Gastroesophageal sphincter (tissue), 4 donors: ENCODE results near the gene CSF2. TPM values are rescaled to one million over a fixed set of nuclear protein-coding genes. Genes with fewer than 3 reads are reported as not detected.

Experiments used
- ATAC-seq: fragments of 150-250 bp; one replicate; pipeline ENCODE4 v1.9.1; 2016; ENCODE audit warnings: mild to moderate bottlenecking, moderate library complexity
- H3K27ac ChIP-seq, 4 donors: fragments of 200-600 bp; sonication (generic) in 3 of 4; 1 replicate in 3 of 4; 2 replicates in 1 of 4; pipeline ENCODE4 v1.5.1; 2016 to 2019
- H3K27me3 ChIP-seq: fragments of 200-600 bp; sonication (generic); one replicate; pipeline ENCODE4 v1.5.1; 2019
- H3K36me3 ChIP-seq, 2 donors: fragments of 200-600 bp; sonication (generic); one replicate each; pipeline ENCODE4 v1.5.1; 2019; ENCODE audit warnings: control low read depth in 1 of 2
- H3K4me1 ChIP-seq, 3 donors: fragments of 200-600 bp; sonication (generic); 1 replicate in 2 of 3; 2 replicates in 1 of 3; pipeline ENCODE4 v1.5.1; 2016 to 2019; ENCODE audit warnings: control low read depth in 2 of 3
- H3K4me3 ChIP-seq, 2 donors: fragments of 200-600 bp; sonication (generic); one replicate each; pipeline ENCODE4 v1.5.1; 2019; ENCODE audit warnings: mild to moderate bottlenecking in 1 of 2, moderate library complexity in 1 of 2
- H3K9me3 ChIP-seq, 3 donors: fragments of 200-600 bp; sonication (generic); one replicate each; pipeline ENCODE4 v1.5.1; 2017 to 2019; ENCODE audit warnings: control low read depth in 2 of 3
- CTCF ChIP-seq, 4 experiments: fragments of 200-600 bp in 2 of 4; fragments of 450-650 bp in 2 of 4; sonication (generic) in 1 of 4; IDR thresholded peaks; one replicate each; pipeline ENCODE4 v1.5.1; 2017 to 2019; ENCODE audit warnings: antibody characterized with exemption in 4 of 4, mild to moderate bottlenecking in 2 of 4, moderate library complexity in 2 of 4
- EP300 ChIP-seq: sonication (generic); formaldehyde crosslinking; IDR thresholded peaks from one replicate; pipeline ENCODE4 v1.6.1; 2017; ENCODE audit warnings: antibody characterized with exemption, mild to moderate bottlenecking
- POLR2A ChIP-seq, 2 donors: fragments of 450-650 bp; IDR thresholded peaks; one replicate each; pipeline ENCODE4 v1.6.1; 2017; ENCODE audit warnings: antibody characterized with exemption in 2 of 2, mild to moderate bottlenecking in 2 of 2, moderate library complexity in 1 of 2
- POLR2AphosphoS5 ChIP-seq: sonication (generic); formaldehyde crosslinking; IDR thresholded peaks from one replicate; pipeline ENCODE4 v1.6.1; 2017; ENCODE audit warnings: antibody characterized with exemption
- WGBS, 2 donors: methylation state at CpG; one replicate each; pipeline ENCODE4 v1.1.5; 2018; ENCODE audit warnings: low coverage in 1 of 2; 5-methylcytosine and 5-hydroxymethylcytosine counted together
- total RNA-seq, 4 donors: library from RNA; depleted of rRNA; stranded (reverse); fragments of >200 nt; gene quantifications; one replicate each; pipeline ENCODE4 v1.1.0, GENCODE V29; 2016

CSF2 gene
- total RNA-seq, 4 donors from 2014 or later: 1.1 TPM; not detected in 3

- no peaks in the 10 kb centered on the region for H3K27me3 ChIP-seq
- WGBS, 2 donors: 83 to 92% methylated on average over 1 to 5 of the region's 16 CpGs
- H3K4me1 ChIP-seq: no peaks in the 10 kb centered on the region
- TF ChIP-seq CTCF (IDR thresholded peaks at IDR 0.05) (no peak), POLR2AphosphoS5 (no peak), EP300 (no peak), POLR2A (IDR thresholded peaks at IDR 0.05) (no peak)
- ATAC-seq: no peak
- no peaks in the 10 kb centered on the region for H3K36me3 ChIP-seq
- H3K27ac ChIP-seq: no peak overlapping the region
- H3K4me3 ChIP-seq: no peak overlapping the region
- H3K9me3 ChIP-seq: no peaks in the 10 kb centered on the region
These were observed 1.5 kb downstream of the CSF2 start for GRCh38 chr5:132074772-132075718.

GRCh38 chr5:132075719-132076077, 2.1 kb downstream of the CSF2 start:
- no peaks in the 10 kb centered on the region for H3K36me3 ChIP-seq
- no peaks in the 10 kb centered on the region for H3K27me3 ChIP-seq
- H3K27ac ChIP-seq: no peak overlapping the region
- no peak overlapping the region for H3K4me3 ChIP-seq
- no peaks in the 10 kb centered on the region for H3K9me3 ChIP-seq
- no peak for ATAC-seq
- no peak for TF ChIP-seq CTCF (IDR thresholded peaks at IDR 0.05)
- no peak for TF ChIP-seq POLR2A (IDR thresholded peaks at IDR 0.05)
- no peak for TF ChIP-seq POLR2AphosphoS5
- no peak for TF ChIP-seq EP300
- H3K4me1 ChIP-seq: no peaks in the 10 kb centered on the region
- WGBS, 2 donors: no CpG with 5 or more reads among the region's 2 CpGs

GRCh38 chr5:132076202-132076830, 2.7 kb downstream of the CSF2 start:
- ATAC-seq: no peak
- no peak overlapping the region for H3K27ac ChIP-seq
- no peaks in the 10 kb centered on the region for H3K9me3 ChIP-seq
- H3K27me3 ChIP-seq: no peaks in the 10 kb centered on the region
- no peaks in the 10 kb centered on the region for H3K4me1 ChIP-seq
- no peaks in the 10 kb centered on the region for H3K36me3 ChIP-seq
- H3K4me3 ChIP-seq: no peak overlapping the region
- TF ChIP-seq POLR2AphosphoS5: no peak
- WGBS, 2 donors: 81 to 100% methylated on average over 2 to 7 of the region's 11 CpGs

GRCh38 chr5:132076983-132077382, 3.4 kb downstream of the CSF2 start:
- TF ChIP-seq POLR2AphosphoS5 (no peak), POLR2A (IDR thresholded peaks at IDR 0.05) (no peak), EP300 (no peak), CTCF (IDR thresholded peaks at IDR 0.05) (no peak)
- no peak overlapping the region for H3K27ac ChIP-seq
- no peaks in the 10 kb centered on the region for H3K4me1 ChIP-seq
- no peaks in the 10 kb centered on the region for H3K27me3 ChIP-seq
- H3K4me3 ChIP-seq: no peak overlapping the region
- 89 to 96% methylated on average over 2 to 5 of the region's 8 CpGs for WGBS, 2 donors
- no peak for ATAC-seq
- H3K9me3 ChIP-seq: no peaks in the 10 kb centered on the region
- H3K36me3 ChIP-seq: no peaks in the 10 kb centered on the region

- Histone ChIP-seq H3K36me3 (no peaks in the 10 kb centered on the region), H3K27ac (no peak overlapping the region), H3K4me1 (no peaks in the 10 kb centered on the region), H3K9me3 (no peaks in the 10 kb centered on the region), H3K4me3 (no peak overlapping the region), H3K27me3 (no peaks in the 10 kb centered on the region)
- 69 to 76% methylated on average over 4 of the region's 4 CpGs for WGBS, 2 donors
- no peak for ATAC-seq
- TF ChIP-seq POLR2A (IDR thresholded peaks at IDR 0.05) (no peak), EP300 (no peak), POLR2AphosphoS5 (no peak), CTCF (IDR thresholded peaks at IDR 0.05) (no peak)
These were observed 5.5 kb downstream of the CSF2 start for GRCh38 chr5:132079081-132079480.
